Left kidney (tissue), 2 donors: ENCODE data around the gene ANO3. TPM values are rescaled to one million over a fixed set of nuclear protein-coding genes. Genes with fewer than 3 reads are reported as not detected.
"Not testable (repeated sequence)": the region's sequence is repeated elsewhere in the genome, so short reads cannot be mapped to it uniquely, and the experiment has no call there.

Source experiments
- DNase-seq: peaks from one replicate; pipeline ENCODE4 v3.0.0-alpha.2; 2013
- polyA plus RNA-seq: library from polyadenylated mRNA; unstranded; fragments of 120-200 nt; gene quantifications from one replicate; pipeline ENCODE4 v1.2.1, GENCODE V29; 2013; ENCODE audit not compliant: insufficient read length

The ANO3 gene
- polyA plus RNA-seq, 1 donor = 3.0 TPM

DNA sequence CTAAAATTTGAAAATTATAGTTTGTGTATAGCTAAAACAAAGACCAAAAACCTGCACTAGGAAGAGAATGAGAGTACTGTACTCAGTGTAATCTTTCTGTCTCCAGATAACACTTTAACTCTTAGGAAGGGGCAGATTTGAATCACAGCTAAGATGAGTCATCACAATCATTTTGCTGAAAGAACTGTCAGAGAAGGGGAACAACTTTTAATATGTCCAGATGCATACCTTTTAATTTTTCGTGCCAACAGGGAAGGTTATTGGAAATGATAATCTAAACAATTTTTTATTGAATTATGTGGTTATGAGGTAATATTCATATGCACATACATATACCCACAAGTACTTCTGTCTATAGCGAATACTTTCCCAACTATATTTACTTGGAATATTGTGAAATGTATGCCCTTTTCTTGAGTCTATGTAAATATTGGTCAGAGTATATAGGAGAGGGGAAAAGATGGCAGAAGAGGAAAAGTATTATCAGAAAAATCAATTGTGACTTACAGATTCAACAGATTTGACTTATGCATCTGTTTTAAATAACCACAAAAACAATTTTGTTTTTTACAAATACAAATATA, 291.2 kb downstream of the ANO3 start:
- DNase-seq = no peak

- no peak for DNase-seq
These were observed 294.4 kb downstream of the ANO3 start for GRCh38 chr11:26626346-26626745.

DNA sequence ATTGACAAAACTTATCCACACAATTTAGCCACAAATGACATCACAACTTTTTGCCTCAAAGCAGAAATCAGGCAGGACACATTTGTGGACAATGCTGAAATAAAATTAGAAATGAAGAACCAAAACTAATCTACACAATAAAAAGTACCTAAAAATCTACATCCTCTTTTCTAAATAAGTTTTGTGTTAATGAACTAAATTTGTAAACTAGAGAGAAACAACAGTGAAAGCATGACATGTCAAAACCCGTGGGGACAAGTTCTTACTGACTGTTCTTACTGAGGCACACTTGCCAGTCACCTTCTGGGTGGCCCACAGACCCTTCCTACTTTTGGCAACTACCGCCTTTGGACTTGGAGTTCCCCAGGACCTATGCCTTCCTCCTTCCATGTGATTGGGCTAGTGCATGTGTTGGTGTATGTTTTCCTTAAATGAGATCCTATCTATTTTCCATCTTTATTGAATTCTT, 300.8 kb downstream of the ANO3 start:
- DNase-seq = no peak

DNA sequence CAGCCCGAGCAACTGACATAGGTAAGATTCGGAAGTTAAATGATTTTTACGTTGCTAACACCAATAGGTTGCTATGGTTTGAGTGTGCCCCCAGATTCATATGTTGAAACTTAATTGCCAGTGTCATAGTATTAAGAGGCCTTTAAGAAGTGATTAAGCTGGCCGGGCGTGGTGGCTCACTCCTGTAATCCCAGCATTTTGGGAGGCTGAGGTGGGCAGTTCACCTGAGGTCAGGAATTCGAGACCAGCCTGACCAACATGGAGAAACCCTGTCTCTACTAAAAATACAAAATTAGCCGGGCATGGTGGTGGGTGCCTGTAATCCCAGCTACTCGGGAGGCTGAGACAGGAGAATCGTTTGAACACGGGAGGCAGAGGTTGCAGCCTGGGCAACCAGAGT, 311.4 kb downstream of the ANO3 start:
- not testable (repeated sequence) for DNase-seq

DNA sequence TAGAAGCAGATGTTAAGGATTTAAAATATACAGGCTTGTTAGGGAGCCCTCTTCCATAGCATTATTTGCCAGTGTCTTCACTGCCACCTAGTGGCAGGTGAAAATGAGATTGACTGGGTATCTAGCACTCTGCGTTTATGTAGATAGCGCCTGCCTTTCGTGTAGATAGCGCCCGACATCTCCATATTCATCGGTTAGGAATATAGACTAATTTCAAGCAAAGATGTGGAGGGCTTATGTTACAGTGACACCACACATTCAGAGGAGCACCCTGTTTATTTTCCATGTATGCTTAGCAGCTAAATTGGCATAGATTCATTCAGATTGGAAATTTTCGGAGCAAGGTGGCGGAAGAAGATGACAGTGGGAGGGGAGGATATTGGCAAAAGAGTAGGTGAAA, 318.0 kb downstream of the ANO3 start:
- DNase-seq = peak; percentile 71

- no peak for DNase-seq
These were observed 320.0 kb downstream of the ANO3 start for GRCh38 chr11:26651916-26652315.

DNA sequence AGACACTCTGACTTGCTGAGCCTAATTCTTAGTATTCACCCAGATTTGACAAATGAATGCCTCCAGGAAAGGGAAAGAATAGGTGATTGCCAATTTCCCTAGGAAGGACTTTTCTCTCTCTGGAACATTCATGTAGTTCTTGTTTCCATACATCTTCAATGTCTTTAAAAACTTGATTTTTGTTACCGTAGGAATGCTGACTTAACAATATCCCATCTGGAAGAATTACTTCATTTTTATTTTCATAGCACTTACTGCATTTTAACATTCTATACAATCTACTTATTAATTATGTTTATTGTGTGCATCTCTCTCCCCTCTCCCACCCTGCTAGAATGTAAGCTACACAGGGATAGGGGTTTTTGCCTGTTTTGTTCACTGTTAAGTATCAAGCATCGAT, 323.4 kb downstream of the ANO3 start:
- no peak for DNase-seq

DNA sequence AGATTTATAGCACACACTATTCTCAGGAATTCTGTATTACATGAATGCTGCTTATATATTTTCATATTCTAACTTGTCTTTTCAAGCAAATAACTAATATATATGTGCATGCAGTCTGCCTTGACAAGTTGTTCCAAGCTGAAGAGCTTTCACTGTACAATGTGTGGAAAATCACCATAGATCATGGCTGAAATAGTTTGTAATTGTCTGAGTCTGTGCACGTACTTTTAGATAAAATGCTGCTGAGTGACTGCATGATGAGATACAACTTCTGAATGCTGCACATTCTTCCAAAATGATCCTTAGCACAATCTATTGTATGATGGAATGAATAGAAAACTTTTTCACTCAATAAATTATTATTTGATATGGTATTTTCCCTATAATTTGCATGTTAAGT, 331.0 kb downstream of the ANO3 start:
- DNase-seq = no peak

- DNase-seq = no peak
These were observed 333.1 kb downstream of the ANO3 start for GRCh38 chr11:26665036-26665435.

DNA sequence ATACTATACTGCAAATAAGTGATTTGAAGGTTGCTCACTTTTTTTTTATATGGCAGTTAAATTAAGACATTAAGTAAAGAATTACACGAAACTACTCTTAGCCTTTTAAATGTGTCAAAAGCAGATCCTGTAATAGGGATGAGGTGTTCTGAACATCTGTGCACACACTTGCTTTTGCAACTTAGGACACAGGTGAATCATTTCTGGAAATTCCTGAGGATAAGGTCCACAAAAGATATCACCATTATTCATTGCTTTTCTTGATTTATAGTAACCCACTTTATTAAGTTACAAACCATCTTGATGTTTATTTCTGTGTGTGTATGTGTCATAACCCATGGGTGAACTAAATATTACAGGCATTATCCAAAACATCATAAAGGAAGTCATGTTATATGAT, 334.0 kb downstream of the ANO3 start:
- no peak for DNase-seq

- no peak for DNase-seq
These were observed 343.5 kb downstream of the ANO3 start for GRCh38 chr11:26675233-26675928.

GRCh38 chr11:26676641-26677040, 344.7 kb downstream of the ANO3 start:
- no peak for DNase-seq

- no peak for DNase-seq
These were observed 345.6 kb downstream of the ANO3 start for GRCh38 chr11:26677566-26677965.

- no peak for DNase-seq
These were observed 355.4 kb downstream of the ANO3 start for GRCh38 chr11:26687351-26687750.

- no peak for DNase-seq
These were observed 356.8 kb downstream of the ANO3 start for GRCh38 chr11:26688701-26689100.

- no peak for DNase-seq
These were observed 364.4 kb downstream of the ANO3 start for GRCh38 chr11:26696330-26696729.

GRCh38 chr11:26698224-26698623, 366.3 kb downstream of the ANO3 start:
- DNase-seq = no peak

- no peak for DNase-seq
These were observed 368.8 kb downstream of the ANO3 start for GRCh38 chr11:26700574-26701235.

DNA sequence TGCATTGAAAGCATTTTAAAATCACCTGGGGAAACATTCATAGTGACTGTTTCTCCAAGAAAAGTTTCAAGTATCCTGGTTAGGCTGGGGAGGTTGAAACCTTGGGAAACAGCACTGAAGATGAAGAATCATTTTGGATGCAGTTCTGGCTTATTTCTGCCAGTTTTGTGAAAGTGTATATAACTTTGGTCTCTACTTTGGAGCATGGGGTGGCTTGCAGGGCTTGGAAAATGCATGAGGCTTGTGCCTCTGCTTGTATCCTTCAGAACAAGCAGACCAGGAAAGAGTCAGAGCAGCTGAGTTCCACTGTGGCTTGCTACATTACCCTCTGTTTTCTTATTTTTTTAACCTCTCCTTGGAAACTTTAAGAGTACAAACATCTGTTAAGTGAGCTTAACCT, 370.5 kb downstream of the ANO3 start:
- DNase-seq = peak; percentile 12

GRCh38 chr11:26703411-26704191, 371.7 kb downstream of the ANO3 start:
- DNase-seq = no peak

DNA sequence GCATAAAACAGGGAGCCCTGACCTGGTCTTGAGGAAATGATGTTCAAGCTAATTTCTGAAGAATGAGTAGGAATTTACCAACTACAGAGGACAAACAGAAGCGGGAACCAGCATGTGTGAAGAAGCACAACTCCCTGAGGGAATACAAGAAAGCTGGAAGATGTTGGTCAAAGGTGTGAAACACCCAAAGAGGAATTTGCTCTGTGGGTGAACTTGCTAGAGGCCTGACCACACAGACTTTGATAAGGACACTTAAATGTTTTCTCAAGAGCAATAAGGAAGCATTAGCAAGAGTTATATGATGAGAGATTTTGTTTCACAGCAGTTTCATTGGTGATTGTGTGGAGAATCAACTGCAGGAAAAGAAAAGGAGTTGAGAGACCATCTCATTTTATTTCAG, 372.3 kb downstream of the ANO3 start:
- DNase-seq = no peak

DNA sequence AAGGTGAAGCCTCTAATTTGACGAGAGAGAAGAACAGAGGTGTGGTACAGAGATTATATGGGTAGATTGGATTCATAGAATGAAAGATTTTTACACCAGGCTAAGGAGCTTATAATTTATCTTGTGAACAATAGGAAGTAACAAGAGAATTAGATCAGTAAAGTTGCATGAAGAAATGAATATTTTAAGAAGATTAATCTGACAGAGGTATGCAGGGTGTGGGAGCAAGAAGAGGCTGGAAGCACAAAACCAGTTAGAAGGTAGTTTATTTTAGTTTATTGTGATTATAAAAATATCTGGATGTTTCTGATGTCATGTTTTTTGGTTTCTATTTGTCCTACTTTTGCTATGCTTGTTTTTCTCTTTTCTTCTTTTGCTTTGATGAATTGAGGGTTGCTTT, 374.3 kb downstream of the ANO3 start:
- no peak for DNase-seq
